MCF 10A (cell line): Measurements from ENCODE around the gene CEP131. TPM values are rescaled to one million over a fixed set of nuclear protein-coding genes. Genes with fewer than 3 reads are reported as not detected.

Experiments used
- BruUV-seq: library from RNA; stranded (reverse); fragments of 400-500 nt; replicated peaks from 2 replicates; lab custom pipeline; 2021; lab: Mats Ljungman, UMichigan
- CTCF ChIA-PET: fragments of 300-600 bp; sonication (Branson Sonifier 250); formaldehyde crosslinking; extraction: SDS; loops from one replicate; lab custom pipeline; 2021; ENCODE audit warnings: antibody characterized with exemption, inconsistent platforms; lab: Yijun Ruan, JAX
- POLR2A ChIA-PET: fragments of 300-600, 350-650 bp; sonication (Branson Sonifier 250); formaldehyde crosslinking; extraction: SDS; loops from one replicate; lab custom pipeline; 2020; ENCODE audit warnings: antibody characterized with exemption, inconsistent platforms; lab: Yijun Ruan, JAX
- DNase-seq: peaks from one replicate; pipeline ENCODE4 v3.0.0-alpha.2; 2018; ENCODE audit not compliant: unreplicated experiment
- H3K27ac Mint-ChIP-seq: one replicate; pipeline ENCODE4 v1.8.0; 2022; ENCODE audit warnings: mild to moderate bottlenecking, low read depth, mixed read lengths; ENCODE audit not compliant: unreplicated experiment
- H3K27me3 Mint-ChIP-seq: one replicate; pipeline ENCODE4 v1.8.0; 2022; ENCODE audit warnings: mixed read lengths; ENCODE audit not compliant: insufficient read depth, unreplicated experiment
- H3K36me3 Mint-ChIP-seq: one replicate; pipeline ENCODE4 v1.8.0; 2022; ENCODE audit warnings: mild to moderate bottlenecking, moderate library complexity, mixed read lengths; ENCODE audit not compliant: insufficient read depth, unreplicated experiment
- H3K4me1 Mint-ChIP-seq: one replicate; pipeline ENCODE4 v1.8.0; 2022; ENCODE audit warnings: mixed read lengths; ENCODE audit not compliant: insufficient read depth, unreplicated experiment
- H3K4me3 Mint-ChIP-seq: one replicate; pipeline ENCODE4 v1.8.0; 2022; ENCODE audit warnings: mild to moderate bottlenecking, moderate library complexity, mixed read lengths; ENCODE audit not compliant: unreplicated experiment
- H3K9me3 Mint-ChIP-seq: one replicate; pipeline ENCODE4 v1.8.0; 2022; ENCODE audit warnings: mixed read lengths; ENCODE audit not compliant: unreplicated experiment
- CTCF ChIP-seq: fragments of 200-600 bp; IDR thresholded peaks from one replicate; pipeline ENCODE4 v1.8.0; 2022; ENCODE audit warnings: antibody characterized with exemption, mild to moderate bottlenecking; ENCODE audit not compliant: unreplicated experiment
- intact Hi-C: fragments of 100-400 bp; cut with micrococcal nuclease; formaldehyde crosslinking; loops from 2 replicates; pipeline ENCODE4 v1.14.1; 2022
- total RNA-seq: library from RNA; stranded (reverse); gene quantifications from 2 replicates; pipeline ENCODE4 v1.2.3, GENCODE V29; 2022

The CEP131 gene
- total RNA-seq, 1 experiment from 2014 or later: 9.5 TPM

GRCh38 chr17:81245024-81245664, 22.4 kb upstream of the CEP131 start:
- Mint-ChIP-seq H3K4me1 (peaks cover 13% of the 10 kb centered on the region), H3K36me3 (peaks cover 50% of the 10 kb centered on the region), H3K9me3 (no peaks in the 10 kb centered on the region), H3K4me3 (no peak overlapping the region), H3K27me3 (no peaks in the 10 kb centered on the region), H3K27ac (no peak overlapping the region)
- ChIA-PET CTCF (interaction anchor here (0.5 kb wide), 1 partner anchor 32 kb away, joined by 3 read pairs; no protein-coding TSS in a partner anchor), POLR2A (interaction anchor here (0.6 to 1.3 kb wide), 2 partner anchors 22 to 278 kb away, joined by 3 read pairs; partner anchors contain the start of gene CEP131)
- intact Hi-C loops: no loop called here
- no peak for TF ChIP-seq CTCF
- no TSS peak for BruUV-seq
- DNase-seq: no peak

- ChIA-PET POLR2A (interaction anchor here (0.6 kb wide), 1 partner anchor 279 kb away, joined by 3 read pairs; no protein-coding TSS in a partner anchor), CTCF (interaction anchor here (0.5 to 0.7 kb wide), 2 partner anchors 13 to 31 kb away, joined by 3 read pairs; no protein-coding TSS in a partner anchor)
- H3K9me3 Mint-ChIP-seq: no peaks in the 10 kb centered on the region
- no peak for DNase-seq
- no peak overlapping the region for H3K4me3 Mint-ChIP-seq
- no peak for TF ChIP-seq CTCF
- H3K27me3 Mint-ChIP-seq: no peaks in the 10 kb centered on the region
- peaks cover 53% of the 10 kb centered on the region for H3K36me3 Mint-ChIP-seq
- no peak overlapping the region for H3K27ac Mint-ChIP-seq
- H3K4me1 Mint-ChIP-seq: peaks cover 13% of the 10 kb centered on the region
- BruUV-seq: no TSS peak
- intact Hi-C loops: no loop called here
These were observed 21.7 kb upstream of the CEP131 start for GRCh38 chr17:81244358-81245023.

GRCh38 chr17:81243333-81243664, 20.5 kb upstream of the CEP131 start:
- POLR2A ChIA-PET: no interaction called here
- no peak for TF ChIP-seq CTCF
- Mint-ChIP-seq H3K4me3 (no peak overlapping the region), H3K36me3 (peaks cover 53% of the 10 kb centered on the region), H3K27ac (no peak overlapping the region), H3K9me3 (no peaks in the 10 kb centered on the region), H3K4me1 (peaks cover 13% of the 10 kb centered on the region), H3K27me3 (no peaks in the 10 kb centered on the region)
- DNase-seq: no peak
- no TSS peak for BruUV-seq
- intact Hi-C loops: no loop called here
- CTCF ChIA-PET: no interaction called here
